ENCODE measurements around the gene DVL2.

DVL2 gene

GRCh38 chr17:7214300-7215135 is 19.8 kb downstream of the DVL2 start:
- Mint-ChIP-seq H3K27ac (peak overlapping the region; percentile 96), H3K4me1 (ENCODE audit: low read depth) (peaks cover 53% of the 10 kb centered on the region), H3K27me3 (ENCODE audit: low read depth) (peaks cover 22% of the 10 kb centered on the region), H3K36me3 (ENCODE audit: low read depth) (peaks cover 3% of the 10 kb centered on the region), H3K4me3 (peak overlapping the region; percentile 89), H3K9me3 (no peaks in the 10 kb centered on the region)

GRCh38 chr17:7213895-7214299 is 20.4 kb downstream of the DVL2 start:
- Mint-ChIP-seq H3K36me3 (ENCODE audit: low read depth) (peaks cover 3% of the 10 kb centered on the region), H3K27me3 (ENCODE audit: low read depth) (peaks cover 22% of the 10 kb centered on the region), H3K9me3 (no peaks in the 10 kb centered on the region), H3K4me1 (ENCODE audit: low read depth) (peaks cover 48% of the 10 kb centered on the region), H3K27ac (peak overlapping the region; percentile 96), H3K4me3 (peak overlapping the region; percentile 89)

DNA sequence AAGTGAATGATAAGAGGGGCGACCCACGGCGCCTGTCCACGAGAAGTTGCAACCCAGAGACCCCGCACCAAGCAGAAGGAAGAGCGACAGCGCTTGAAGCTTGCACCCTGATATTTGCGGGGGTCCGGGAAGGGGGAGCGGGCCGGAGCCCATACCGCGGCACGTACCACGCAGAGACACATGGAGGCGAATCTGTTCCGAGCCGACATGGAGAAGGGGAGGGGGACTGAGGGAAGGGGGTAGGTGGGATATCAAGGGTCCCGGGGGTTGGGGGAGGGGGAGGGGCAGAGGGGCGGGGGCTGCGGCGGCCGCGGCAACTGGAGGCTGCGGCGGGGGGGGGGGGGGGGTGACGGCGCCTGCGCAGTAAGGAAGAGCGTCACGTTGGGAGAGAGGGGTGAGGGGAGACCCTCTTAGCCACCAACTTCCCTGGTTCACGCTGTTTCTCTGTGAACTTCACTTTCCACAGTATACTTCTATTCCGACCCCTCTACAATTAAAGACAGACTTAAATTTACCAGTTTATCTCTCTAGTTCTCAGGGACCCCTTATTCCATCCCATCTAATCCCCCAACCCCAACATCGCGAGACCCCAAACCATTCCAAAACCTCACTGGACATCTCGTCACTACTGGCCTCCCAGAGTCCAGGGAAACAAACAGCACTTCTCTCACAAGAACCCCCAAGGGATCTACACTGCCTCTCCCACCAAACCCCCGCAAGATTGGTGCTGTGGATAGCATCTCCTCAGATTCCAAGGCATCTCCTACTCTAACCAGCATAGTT is 22.6 kb downstream of the DVL2 start:
- Mint-ChIP-seq H3K9me3 (no peaks in the 10 kb centered on the region), H3K4me1 (ENCODE audit: low read depth) (peaks cover 38% of the 10 kb centered on the region), H3K27me3 (ENCODE audit: low read depth) (peaks cover 22% of the 10 kb centered on the region), H3K4me3 (no peak overlapping the region), H3K27ac (no peak overlapping the region), H3K36me3 (ENCODE audit: low read depth) (peaks cover 5% of the 10 kb centered on the region)

- Mint-ChIP-seq H3K27me3 (ENCODE audit: low read depth) (peaks cover 22% of the 10 kb centered on the region), H3K4me3 (no peak overlapping the region), H3K27ac (peak overlapping the region; percentile 45), H3K36me3 (ENCODE audit: low read depth) (peaks cover 5% of the 10 kb centered on the region), H3K4me1 (ENCODE audit: low read depth) (peaks cover 42% of the 10 kb centered on the region), H3K9me3 (no peaks in the 10 kb centered on the region)
Measured at GRCh38 chr17:7208754-7209460, 25.4 kb downstream of the DVL2 start.

DNA sequence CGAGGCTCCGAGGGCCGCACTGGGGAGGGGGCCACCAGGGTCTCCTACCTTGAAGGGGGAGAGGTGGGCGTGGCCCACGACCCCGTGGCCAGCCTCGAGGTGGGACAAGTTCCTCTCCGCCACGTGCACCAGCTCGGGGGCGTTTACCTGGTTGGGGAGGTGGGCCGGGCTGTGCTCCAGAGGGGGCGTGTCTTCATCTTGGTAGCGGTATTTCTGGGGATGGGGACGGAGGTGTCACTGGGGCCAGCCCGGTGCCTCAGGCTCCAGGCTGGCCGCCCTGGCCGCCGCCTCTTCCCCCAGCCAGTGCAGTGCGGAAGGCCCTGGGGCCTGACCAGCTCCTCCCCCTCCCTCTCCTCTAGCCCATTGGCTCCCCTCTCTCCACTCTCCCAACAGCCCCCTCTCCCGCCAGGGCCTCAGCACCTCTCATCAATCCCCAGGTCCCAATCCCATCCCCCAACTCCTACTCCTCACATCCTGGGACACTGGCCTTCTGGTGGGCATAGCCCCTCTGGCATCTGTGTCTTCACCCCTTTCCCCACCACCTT is 26.2 kb downstream of the DVL2 start:
- Mint-ChIP-seq H3K27ac (peak overlapping the region; percentile 45), H3K4me3 (no peak overlapping the region), H3K36me3 (ENCODE audit: low read depth) (peaks cover 5% of the 10 kb centered on the region), H3K27me3 (ENCODE audit: low read depth) (peaks cover 16% of the 10 kb centered on the region), H3K9me3 (no peaks in the 10 kb centered on the region), H3K4me1 (ENCODE audit: low read depth) (peaks cover 37% of the 10 kb centered on the region)

- Mint-ChIP-seq H3K27me3 (ENCODE audit: low read depth) (peaks cover 14% of the 10 kb centered on the region), H3K36me3 (ENCODE audit: low read depth) (peaks cover 12% of the 10 kb centered on the region)
Measured at GRCh38 chr17:7207120-7208001, 27.0 kb downstream of the DVL2 start.

DNA sequence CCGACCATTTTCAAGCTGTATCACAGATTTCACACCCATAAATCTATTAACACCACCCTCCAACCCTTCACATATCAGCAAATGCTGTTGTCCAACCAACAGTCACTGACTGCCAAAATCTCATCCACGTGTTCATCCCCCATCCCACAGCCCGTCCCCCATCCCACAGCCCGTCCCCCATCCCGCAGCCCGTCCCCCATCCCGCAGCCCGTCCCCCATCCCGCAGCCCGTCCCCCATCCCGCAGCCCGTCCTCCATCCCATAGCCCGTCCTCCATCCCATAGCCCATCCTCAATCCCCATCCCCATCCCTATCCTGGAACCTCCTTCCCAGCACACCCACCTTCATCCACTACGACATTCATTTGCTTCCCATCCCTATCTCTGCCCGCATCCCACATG is 28.8 kb downstream of the DVL2 start:
- peak overlapping the region; percentile 95 for H3K27ac Mint-ChIP-seq
- H3K9me3 Mint-ChIP-seq = no peaks in the 10 kb centered on the region
- H3K4me3 Mint-ChIP-seq = peak overlapping the region; percentile 86
- peaks cover 12% of the 10 kb centered on the region for H3K36me3 Mint-ChIP-seq (ENCODE audit: low read depth)
- H3K4me1 Mint-ChIP-seq (ENCODE audit: low read depth) = peaks cover 33% of the 10 kb centered on the region
- H3K27me3 Mint-ChIP-seq (ENCODE audit: low read depth) = peaks cover 7% of the 10 kb centered on the region

More at GRCh38 chr17:7207120-7208001, 27.0 kb downstream of the DVL2 start:
- H3K27ac Mint-ChIP-seq = peak overlapping the region; percentile 61
- peaks cover 36% of the 10 kb centered on the region for H3K4me1 Mint-ChIP-seq (ENCODE audit: low read depth)
- H3K4me3 Mint-ChIP-seq = peak overlapping the region; percentile 9
- no peaks in the 10 kb centered on the region for H3K9me3 Mint-ChIP-seq

DNA sequence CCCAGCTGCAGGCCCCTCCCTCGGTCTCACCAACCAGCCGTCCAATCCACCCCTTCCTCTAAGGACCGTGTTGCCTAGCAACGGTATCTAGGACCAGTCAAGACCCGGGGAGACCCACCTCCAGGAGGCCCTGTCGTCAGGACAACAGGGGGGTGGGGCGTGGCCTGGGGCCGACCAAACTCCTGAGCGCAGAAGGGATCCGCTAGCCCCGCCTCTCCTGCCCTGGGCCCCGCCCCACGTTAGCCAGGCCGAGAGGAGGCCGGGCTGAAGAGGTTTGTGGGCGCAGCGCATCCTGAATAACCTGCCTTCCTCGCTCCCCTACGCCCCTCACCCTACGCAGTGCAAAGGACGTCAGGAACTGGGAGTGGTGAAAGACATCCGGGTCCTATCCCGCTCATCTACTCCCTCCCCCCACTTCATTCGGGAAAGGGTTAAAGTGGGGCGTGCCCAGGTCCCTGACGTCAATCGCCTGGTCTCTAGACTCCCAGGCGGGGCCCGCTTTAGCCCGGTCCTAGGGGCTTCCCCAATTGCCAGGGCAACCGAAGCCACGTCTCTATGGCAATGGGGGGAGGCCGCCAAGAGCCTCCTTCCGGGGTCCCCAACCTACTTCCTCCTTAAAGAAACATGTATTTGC is 29.4 kb downstream of the DVL2 start:
- peak overlapping the region; percentile 95 for H3K27ac Mint-ChIP-seq
- H3K4me3 Mint-ChIP-seq = peak overlapping the region; percentile 86
- peaks cover 33% of the 10 kb centered on the region for H3K4me1 Mint-ChIP-seq (ENCODE audit: low read depth)
- no peaks in the 10 kb centered on the region for H3K9me3 Mint-ChIP-seq
- H3K27me3 Mint-ChIP-seq (ENCODE audit: low read depth) = peaks cover 3% of the 10 kb centered on the region
- peaks cover 9% of the 10 kb centered on the region for H3K36me3 Mint-ChIP-seq (ENCODE audit: low read depth)

- Mint-ChIP-seq H3K27me3 (ENCODE audit: low read depth) (no peaks in the 10 kb centered on the region), H3K9me3 (no peaks in the 10 kb centered on the region), H3K4me3 (peak overlapping the region; percentile 86), H3K36me3 (ENCODE audit: low read depth) (peaks cover 9% of the 10 kb centered on the region), H3K27ac (peak overlapping the region; percentile 95), H3K4me1 (ENCODE audit: low read depth) (peaks cover 33% of the 10 kb centered on the region)
Measured at GRCh38 chr17:7204336-7204735, 30.0 kb downstream of the DVL2 start.

DNA sequence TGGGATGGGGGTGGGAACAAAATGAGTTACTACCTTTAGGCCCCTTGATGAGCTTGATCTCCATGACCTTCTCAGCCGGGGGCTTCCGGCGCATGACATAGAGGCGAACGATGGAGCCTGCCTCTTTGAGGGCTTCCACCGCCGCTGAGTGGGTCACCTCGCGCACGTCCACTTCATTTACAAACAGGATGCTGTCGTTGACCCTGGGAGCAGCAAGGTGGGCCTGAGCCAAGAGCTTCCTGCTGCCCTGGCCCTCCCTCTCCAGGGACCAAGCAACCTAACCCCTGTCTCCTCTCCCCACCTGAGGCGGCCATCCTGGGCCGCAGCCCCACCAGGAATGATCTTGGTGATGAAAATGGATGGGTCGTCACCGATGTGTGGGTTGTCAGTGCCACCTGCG is 30.9 kb downstream of the DVL2 start:
- peaks cover 32% of the 10 kb centered on the region for H3K4me1 Mint-ChIP-seq (ENCODE audit: low read depth)
- no peaks in the 10 kb centered on the region for H3K9me3 Mint-ChIP-seq
- no peak overlapping the region for H3K27ac Mint-ChIP-seq
- no peaks in the 10 kb centered on the region for H3K27me3 Mint-ChIP-seq (ENCODE audit: low read depth)
- H3K4me3 Mint-ChIP-seq = peak overlapping the region; percentile 17
- peaks cover 9% of the 10 kb centered on the region for H3K36me3 Mint-ChIP-seq (ENCODE audit: low read depth)

DNA sequence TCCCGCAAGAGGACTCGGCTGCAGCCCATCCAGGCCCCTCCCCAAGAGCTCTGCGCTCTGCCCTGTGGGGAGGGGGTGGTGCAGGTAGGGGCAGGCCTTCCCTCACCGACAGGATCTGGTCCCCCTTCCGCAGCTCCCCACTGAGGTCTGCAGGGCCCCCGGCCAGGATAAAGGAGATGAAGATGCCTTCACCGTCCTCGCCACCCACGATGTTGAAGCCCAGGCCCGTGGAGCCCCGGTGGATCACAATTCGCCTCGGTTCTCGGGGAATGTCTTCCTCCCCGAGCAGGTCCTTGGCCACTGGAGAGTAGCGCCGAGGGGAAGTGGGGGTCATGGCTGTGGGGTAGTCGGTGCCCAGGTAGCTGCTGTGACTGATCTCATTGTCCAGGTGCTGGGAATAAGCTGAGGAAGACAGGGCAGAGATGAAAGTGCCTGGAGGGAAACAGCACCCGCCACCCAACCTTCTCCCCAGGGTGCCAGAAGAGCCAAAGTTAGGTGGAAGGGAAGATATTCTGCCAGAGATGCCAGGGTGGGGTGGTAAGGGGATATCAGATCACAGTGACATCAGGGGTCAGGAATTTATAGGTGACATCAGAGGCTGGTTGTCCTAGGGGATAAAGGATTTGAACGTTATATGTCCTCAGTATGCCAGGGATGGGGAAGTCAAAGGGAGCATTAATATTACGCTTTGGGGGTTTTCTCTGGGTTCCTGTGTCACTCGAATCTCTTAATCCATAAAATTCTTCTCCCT is 37.5 kb downstream of the DVL2 start:
- H3K36me3 Mint-ChIP-seq (ENCODE audit: low read depth) = peaks cover 5% of the 10 kb centered on the region
- H3K27ac Mint-ChIP-seq = no peak overlapping the region
- no peaks in the 10 kb centered on the region for H3K9me3 Mint-ChIP-seq
- no peak overlapping the region for H3K4me3 Mint-ChIP-seq
- no peaks in the 10 kb centered on the region for H3K4me1 Mint-ChIP-seq (ENCODE audit: low read depth)
- H3K27me3 Mint-ChIP-seq (ENCODE audit: low read depth) = no peaks in the 10 kb centered on the region

- Mint-ChIP-seq H3K36me3 (ENCODE audit: low read depth) (peaks cover 5% of the 10 kb centered on the region), H3K4me3 (no peak overlapping the region), H3K27me3 (ENCODE audit: low read depth) (no peaks in the 10 kb centered on the region), H3K9me3 (no peaks in the 10 kb centered on the region), H3K27ac (no peak overlapping the region), H3K4me1 (ENCODE audit: low read depth) (no peaks in the 10 kb centered on the region)
Measured at GRCh38 chr17:7195971-7196370, 38.3 kb downstream of the DVL2 start.

All from T-helper 1 cell treated with Interleukin-12 subunit alpha and Interleukin-12 subunit beta and Interleukin-4 antibody, amounts not matched to agents 30 μg/mL and 1 μg/mL, for 36 hours (primary cell).